PC-3 (cell line): ENCODE data around the gene SPTLC3. TPM values are rescaled to one million over a fixed set of nuclear protein-coding genes. Genes with fewer than 3 reads are reported as not detected.

ENCODE experiments used
- ATAC-seq: fragments of 200-7000 bp; cut with Tn5 transposase; 2 replicates; pipeline ENCODE4 v1.9.1; 2020; ENCODE audit warnings: mild to moderate bottlenecking, moderate library complexity
- BruUV-seq: library from RNA; stranded (reverse); fragments of 400-500 nt; replicated peaks from 2 replicates; lab custom pipeline; 2021; lab: Mats Ljungman, UMichigan
- CTCF ChIA-PET: fragments of 300-600 bp; sonication (Branson Sonifier 250); formaldehyde crosslinking; loops from one replicate; lab custom pipeline; 2022; ENCODE audit warnings: antibody characterized with exemption; lab: Charles Lee
- POLR2A ChIA-PET: fragments of 300-600 bp; sonication (Branson Sonifier 250); formaldehyde crosslinking; loops from one replicate; lab custom pipeline; 2022; ENCODE audit warnings: antibody characterized with exemption; ENCODE audit not compliant: unreplicated experiment; lab: Charles Lee
- DNase-seq: peaks from one replicate; pipeline ENCODE4 v3.0.0-alpha.2; 2015
- H2AFZ ChIP-seq: fragments of 300-600 bp; sonication (generic); 2 replicates; pipeline ENCODE4 v1.6.0; 2016; ENCODE audit warnings: antibody characterized with exemption, low read length
- H3F3A ChIP-seq: fragments of 300-600 bp; sonication (generic); one replicate; pipeline ENCODE4 v1.6.0; 2017; ENCODE audit warnings: antibody characterized with exemption, low read length, control low read depth, mild to moderate bottlenecking; ENCODE audit not compliant: unreplicated experiment
- H3K27ac ChIP-seq: fragments of 300-600 bp; sonication (generic); 2 replicates; pipeline ENCODE4 v1.5.1; 2016; ENCODE audit warnings: mild to moderate bottlenecking, low read length
- H3K27me3 ChIP-seq: fragments of 300-600 bp; sonication (generic); 2 replicates; pipeline ENCODE4 v1.6.1; 2016; ENCODE audit warnings: low read length, mixed read lengths
- H3K36me3 ChIP-seq: fragments of 300-600 bp; sonication (generic); 2 replicates; pipeline ENCODE4 v1.6.1; 2016; ENCODE audit warnings: low read depth, mixed run types, low read length, mixed read lengths
- H3K4me1 ChIP-seq: fragments of 300-600 bp; sonication (generic); 2 replicates; pipeline ENCODE4 v1.5.1; 2016; ENCODE audit warnings: low read length; ENCODE audit not compliant: insufficient read depth
- H3K4me2 ChIP-seq: fragments of 300-600 bp; sonication (generic); 2 replicates; pipeline ENCODE4 v1.6.0; 2016; ENCODE audit warnings: low read length
- H3K4me3 ChIP-seq: fragments of 300-600 bp; sonication (generic); 2 replicates; pipeline ENCODE4 v1.5.1; 2016; ENCODE audit warnings: mild to moderate bottlenecking, low read length, mixed read lengths
- H3K79me2 ChIP-seq: fragments of 300-600 bp; sonication (generic); 2 replicates; pipeline ENCODE4 v1.6.1; 2017; ENCODE audit warnings: low read length, mixed read lengths
- H3K9ac ChIP-seq: fragments of 300-600 bp; sonication (generic); 2 replicates; pipeline ENCODE4 v1.6.0; 2016; ENCODE audit warnings: mild to moderate bottlenecking, low read length
- H3K9me2 ChIP-seq: fragments of 300-600 bp; sonication (generic); replicated peaks from 2 replicates; pipeline ENCODE4 v1.6.1; 2016; ENCODE audit warnings: mixed run types, low read length, mixed read lengths
- H3K9me3 ChIP-seq: fragments of 300-600 bp; sonication (generic); 2 replicates; pipeline ENCODE4 v1.6.1; 2016; ENCODE audit warnings: low read length, mixed read lengths
- H4K20me1 ChIP-seq: fragments of 300-600 bp; sonication (generic); 2 replicates; pipeline ENCODE4 v1.6.1; 2016; ENCODE audit warnings: low read length, mixed read lengths
- EZH2 ChIP-seq: fragments of 300-600 bp; sonication (generic); IDR thresholded peaks from one replicate; pipeline ENCODE4 v1.6.1; 2017; ENCODE audit warnings: antibody characterized with exemption, mild to moderate bottlenecking, low read length; ENCODE audit not compliant: unreplicated experiment
- EZH2phosphoT487 ChIP-seq: fragments of 300-600 bp; sonication (generic); IDR thresholded peaks from 2 replicates; pipeline ENCODE4 v1.6.1; 2018; ENCODE audit warnings: mild to moderate bottlenecking, antibody characterized with exemption, low read length, borderline replicate concordance
- intact Hi-C: fragments of 100-400 bp; cut with micrococcal nuclease; formaldehyde crosslinking; loops from 2 replicates; pipeline ENCODE4 v1.9.0; 2023
- total RNA-seq: library from RNA; depleted of rRNA; stranded (reverse); fragments of >200 nt; gene quantifications from 2 replicates; pipeline ENCODE4 v1.2.3, GENCODE V29; 2014
- TF ChIP-seq, protein P1 (sequence below): fragments of 300-600 bp; sonication (generic); conservative IDR thresholded peaks from 2 replicates; pipeline ENCODE4 v1.5.1; 2017; ENCODE audit warnings: antibody characterized with exemption, low read depth, mild to moderate bottlenecking, low read length

Gene SPTLC3
- total RNA-seq, 1 experiment from 2014 or later: 16.3 TPM

DNA sequence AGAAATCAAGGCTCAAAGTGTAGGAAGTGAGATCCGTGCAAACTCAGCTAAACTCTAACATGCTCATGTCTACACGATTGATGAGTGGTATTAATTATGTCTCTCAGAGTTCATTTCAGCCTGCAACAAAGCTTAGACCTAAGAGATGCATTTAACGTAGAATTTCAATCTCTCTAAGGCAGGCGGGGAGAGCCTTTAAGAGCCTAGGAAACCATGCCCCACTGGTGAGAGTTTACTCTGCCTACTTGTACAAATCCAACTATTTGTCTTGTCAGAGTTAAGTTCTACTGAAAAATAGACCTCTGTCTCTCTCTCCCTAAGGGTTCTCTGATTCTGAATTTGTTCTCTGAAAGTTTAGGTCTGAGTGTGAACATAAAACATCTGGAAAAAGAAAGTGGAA lies 100.9 kb downstream of the SPTLC3 start:
- no peaks in the 10 kb centered on the region for H3K27me3 ChIP-seq
- no TSS peak for BruUV-seq
- no peak overlapping the region for H3K9ac ChIP-seq
- H4K20me1 ChIP-seq: no peaks in the 10 kb centered on the region
- DNase-seq (no peak), ATAC-seq (no peak)
- H2AFZ ChIP-seq: no peak overlapping the region
- no peak overlapping the region for H3K27ac ChIP-seq
- CTCF ChIA-PET: no interaction called here
- intact Hi-C loops: no loop called here
- H3K4me1 ChIP-seq: peaks cover 9% of the 10 kb centered on the region
- no peak overlapping the region for H3K4me2 ChIP-seq
- no peaks in the 10 kb centered on the region for H3K36me3 ChIP-seq
- no peak overlapping the region for H3K4me3 ChIP-seq
- TF ChIP-seq EZH2phosphoT487: no peak
- no peak for TF ChIP-seq EZH2
- TF ChIP-seq, protein P1, sequence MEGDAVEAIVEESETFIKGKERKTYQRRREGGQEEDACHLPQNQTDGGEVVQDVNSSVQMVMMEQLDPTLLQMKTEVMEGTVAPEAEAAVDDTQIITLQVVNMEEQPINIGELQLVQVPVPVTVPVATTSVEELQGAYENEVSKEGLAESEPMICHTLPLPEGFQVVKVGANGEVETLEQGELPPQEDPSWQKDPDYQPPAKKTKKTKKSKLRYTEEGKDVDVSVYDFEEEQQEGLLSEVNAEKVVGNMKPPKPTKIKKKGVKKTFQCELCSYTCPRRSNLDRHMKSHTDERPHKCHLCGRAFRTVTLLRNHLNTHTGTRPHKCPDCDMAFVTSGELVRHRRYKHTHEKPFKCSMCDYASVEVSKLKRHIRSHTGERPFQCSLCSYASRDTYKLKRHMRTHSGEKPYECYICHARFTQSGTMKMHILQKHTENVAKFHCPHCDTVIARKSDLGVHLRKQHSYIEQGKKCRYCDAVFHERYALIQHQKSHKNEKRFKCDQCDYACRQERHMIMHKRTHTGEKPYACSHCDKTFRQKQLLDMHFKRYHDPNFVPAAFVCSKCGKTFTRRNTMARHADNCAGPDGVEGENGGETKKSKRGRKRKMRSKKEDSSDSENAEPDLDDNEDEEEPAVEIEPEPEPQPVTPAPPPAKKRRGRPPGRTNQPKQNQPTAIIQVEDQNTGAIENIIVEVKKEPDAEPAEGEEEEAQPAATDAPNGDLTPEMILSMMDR: no peak
- no peaks in the 10 kb centered on the region for H3K9me2 ChIP-seq
- H3K79me2 ChIP-seq: no peaks in the 10 kb centered on the region
- H3F3A ChIP-seq: no peaks in the 10 kb centered on the region
- POLR2A ChIA-PET: no interaction called here
- H3K9me3 ChIP-seq: no peaks in the 10 kb centered on the region

DNA sequence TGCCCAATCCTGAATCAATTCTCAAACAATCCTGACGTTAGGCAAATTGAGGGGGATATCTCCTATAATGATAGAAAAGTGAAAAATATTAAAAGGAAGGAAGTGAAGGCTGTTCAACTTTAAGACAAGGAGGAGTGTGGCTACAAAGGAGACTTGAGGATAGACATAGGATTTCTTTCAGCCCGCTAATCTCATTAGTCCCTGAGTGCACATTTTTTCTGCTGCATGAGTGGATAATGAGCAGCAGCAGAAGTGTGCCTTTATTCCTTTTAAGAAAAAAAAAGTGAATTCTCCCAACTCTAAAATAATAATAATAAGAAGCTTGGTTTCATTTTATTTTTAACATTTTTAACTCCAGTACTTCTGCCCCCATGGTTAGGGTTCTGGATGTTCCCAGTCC lies 102.0 kb downstream of the SPTLC3 start:
- no TSS peak for BruUV-seq
- DNase-seq: no peak
- Histone ChIP-seq H3K36me3 (no peaks in the 10 kb centered on the region), H2AFZ (no peak overlapping the region), H3K27me3 (no peaks in the 10 kb centered on the region), H3K4me2 (no peak overlapping the region), H3K9me3 (no peaks in the 10 kb centered on the region), H4K20me1 (no peaks in the 10 kb centered on the region), H3K9ac (no peak overlapping the region), H3K79me2 (no peaks in the 10 kb centered on the region), H3K9me2 (no peaks in the 10 kb centered on the region), H3K27ac (no peak overlapping the region), H3F3A (no peaks in the 10 kb centered on the region), H3K4me1 (no peaks in the 10 kb centered on the region; the same call in 1 of the 2 replicates), H3K4me3 (no peak overlapping the region)
- TF ChIP-seq EZH2phosphoT487 (no peak), EZH2 (no peak)
- TF ChIP-seq, protein P1: no peak
- ChIA-PET CTCF (no interaction called here), POLR2A (no interaction called here)
- ATAC-seq: no peak
- intact Hi-C loops: no loop called here

DNA sequence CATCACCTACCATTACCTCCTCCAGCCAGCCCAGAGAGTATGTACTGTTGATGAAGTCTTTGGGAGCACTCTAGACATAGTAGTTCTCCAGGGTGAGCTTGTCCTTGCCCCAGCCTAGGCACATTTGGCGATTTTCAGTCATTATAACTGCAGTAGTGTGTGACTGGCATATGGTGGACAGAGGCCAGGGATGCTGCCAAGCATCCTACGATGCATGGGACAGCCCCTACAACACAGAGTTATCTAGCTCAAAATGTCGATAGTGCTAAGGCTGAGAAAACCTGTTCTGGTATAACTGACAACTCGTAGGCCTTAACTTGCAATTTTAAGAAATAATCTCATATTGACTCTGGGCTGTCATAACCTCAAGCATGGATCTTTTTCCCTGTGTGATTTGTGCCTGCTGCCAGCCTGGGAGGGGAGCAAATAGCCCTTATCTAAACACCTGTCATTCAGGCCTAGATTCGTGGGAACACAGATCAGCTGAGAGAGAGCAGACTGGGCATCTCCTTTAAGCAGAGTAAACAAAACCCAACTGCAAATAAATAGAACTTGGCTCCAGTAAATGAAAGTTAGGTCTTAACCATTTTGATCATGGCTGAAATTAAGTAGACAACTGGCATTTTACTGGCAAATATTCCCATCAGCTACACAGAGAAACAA lies 102.6 kb downstream of the SPTLC3 start:
- Histone ChIP-seq H2AFZ (no peak overlapping the region), H3F3A (no peaks in the 10 kb centered on the region), H3K9ac (no peak overlapping the region), H3K9me2 (no peaks in the 10 kb centered on the region), H3K4me3 (no peak overlapping the region), H3K4me1 (no peaks in the 10 kb centered on the region), H3K9me3 (no peaks in the 10 kb centered on the region), H3K79me2 (no peaks in the 10 kb centered on the region), H3K36me3 (no peaks in the 10 kb centered on the region), H3K27ac (no peak overlapping the region), H3K4me2 (no peak overlapping the region), H3K27me3 (no peaks in the 10 kb centered on the region), H4K20me1 (no peaks in the 10 kb centered on the region)
- ChIA-PET CTCF (no interaction called here), POLR2A (no interaction called here)
- BruUV-seq: no TSS peak
- TF ChIP-seq EZH2phosphoT487: no peak
- TF ChIP-seq, protein P1: no peak
- ATAC-seq (no peak), DNase-seq (no peak)
- intact Hi-C loops: no loop called here
